DMS153 treated with DMSO at 0.1 percent for 48 hours (cell line): Measurements from ENCODE around the gene BEND7.
"Not testable (repeated sequence)": the region's sequence is repeated elsewhere in the genome, so short reads cannot be mapped to it uniquely, and the experiment has no call there.

Experiments used
- DNase-seq: peaks from one replicate; lab custom pipeline; 2025; ENCODE audit not compliant: unreplicated experiment; lab: John Stamatoyannopoulos, UW

The BEND7 gene

DNA sequence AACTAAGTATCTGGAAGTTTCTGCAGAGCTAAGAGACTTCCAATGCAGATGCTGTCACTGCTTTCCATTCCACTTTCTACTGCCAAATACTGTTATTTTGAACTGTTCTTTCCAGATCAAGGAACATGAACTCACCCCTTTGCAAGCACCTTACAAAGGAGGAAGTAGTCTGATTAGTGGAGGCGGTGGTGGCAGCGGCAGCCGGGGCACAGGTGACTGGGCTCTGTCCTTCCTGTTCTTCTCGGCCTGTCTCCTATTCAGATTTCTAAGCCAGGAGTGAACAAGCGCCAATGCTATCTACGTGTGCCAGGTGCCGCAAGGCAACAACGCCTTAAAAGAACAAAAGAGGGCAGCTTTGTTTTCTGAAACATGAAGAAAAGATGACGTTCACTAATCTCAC, 44.9 kb downstream of the BEND7 start:
- DNase-seq = no peak

DNA sequence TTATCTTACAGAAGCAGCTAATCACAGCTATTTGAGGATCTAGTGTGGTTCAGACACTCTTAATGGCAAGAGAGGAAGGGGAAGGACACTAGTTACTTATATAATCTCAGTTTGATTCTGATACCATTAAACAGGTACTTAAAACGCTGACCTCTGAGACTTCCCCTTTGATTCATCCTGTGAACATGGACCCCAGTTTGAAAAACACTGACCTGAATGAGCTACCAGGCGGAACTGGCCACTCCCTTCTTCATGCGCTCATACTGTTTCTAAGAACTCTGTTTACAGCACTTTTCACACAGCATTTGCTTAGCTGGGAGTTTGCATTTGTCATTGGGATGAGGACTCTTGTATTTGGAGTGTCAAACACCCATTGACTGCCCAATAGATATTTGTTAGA, 45.7 kb downstream of the BEND7 start:
- no peak for DNase-seq

DNA sequence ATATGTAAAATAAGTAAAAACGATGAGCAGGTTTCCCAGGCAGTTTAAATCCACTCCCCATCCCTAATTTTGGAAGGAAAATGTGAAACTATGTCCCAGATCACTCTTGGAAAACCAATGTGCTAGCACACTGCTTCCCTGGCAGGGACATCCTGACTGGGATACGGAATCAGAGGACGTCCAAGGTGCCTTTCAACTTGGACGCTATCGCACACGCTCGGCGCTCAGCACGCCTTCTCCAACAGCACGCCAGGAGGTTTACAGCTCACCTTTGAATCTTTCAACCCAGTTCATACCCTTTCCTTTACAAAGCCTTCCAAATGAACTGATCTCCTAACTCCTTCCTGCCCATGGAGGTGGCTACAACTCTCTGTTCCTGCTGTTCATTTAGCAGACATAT, 47.1 kb downstream of the BEND7 start:
- DNase-seq = no peak

DNA sequence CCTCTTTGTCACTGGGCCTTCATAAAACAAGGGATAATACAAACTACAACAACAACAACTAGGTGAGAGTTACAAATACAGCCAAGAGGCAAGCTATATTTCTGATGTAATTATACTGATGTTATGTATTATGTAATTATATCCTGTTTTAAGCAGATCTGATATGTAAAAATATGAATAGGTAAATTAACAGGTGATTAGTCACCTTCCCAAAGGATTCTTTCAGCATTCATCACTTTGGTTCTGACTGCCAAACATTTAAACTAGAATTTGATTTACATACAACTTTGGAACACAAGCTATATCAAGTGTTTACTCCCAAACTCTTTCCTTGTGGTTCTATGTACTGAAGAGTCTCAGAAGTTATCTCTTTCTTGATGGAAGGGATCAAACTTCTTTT, 53.7 kb downstream of the BEND7 start:
- no peak for DNase-seq

DNA sequence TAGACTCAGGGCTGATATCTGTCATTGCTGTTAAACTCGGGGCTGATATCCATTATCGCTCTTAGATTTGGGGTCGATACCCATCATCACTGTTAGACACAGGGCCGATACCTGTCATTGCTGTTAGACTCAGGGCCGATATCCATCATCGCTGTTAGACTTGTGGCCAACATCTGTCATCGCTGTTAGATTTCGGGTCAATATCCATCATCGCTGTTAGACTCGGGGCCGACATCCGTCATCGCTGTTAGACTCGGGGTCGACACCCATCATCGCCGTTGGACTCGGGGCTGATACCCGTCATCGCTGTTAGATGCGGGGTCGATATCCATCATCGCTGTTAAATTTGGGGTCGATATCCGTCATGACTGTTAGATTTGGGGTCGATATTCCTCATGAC, 54.8 kb downstream of the BEND7 start:
- DNase-seq = no peak

DNA sequence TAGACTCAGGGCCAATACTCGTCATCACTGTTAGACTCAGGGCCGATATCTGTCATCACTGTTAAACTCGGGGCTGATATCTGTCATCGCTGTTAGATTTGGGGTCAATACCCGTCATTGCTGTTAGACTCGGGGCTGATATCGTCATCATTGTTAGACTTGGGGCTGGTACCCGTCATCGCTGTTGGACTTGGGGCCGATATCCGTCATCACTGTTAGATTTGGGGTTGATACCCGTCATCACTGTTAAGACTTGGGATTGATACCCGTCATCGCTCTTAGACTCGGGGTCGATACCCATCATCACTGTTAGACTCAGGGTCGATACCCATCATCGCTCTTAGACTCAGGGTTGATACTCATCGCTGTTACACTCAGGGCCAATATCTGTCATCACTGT, 56.5 kb downstream of the BEND7 start:
- DNase-seq = no peak

DNA sequence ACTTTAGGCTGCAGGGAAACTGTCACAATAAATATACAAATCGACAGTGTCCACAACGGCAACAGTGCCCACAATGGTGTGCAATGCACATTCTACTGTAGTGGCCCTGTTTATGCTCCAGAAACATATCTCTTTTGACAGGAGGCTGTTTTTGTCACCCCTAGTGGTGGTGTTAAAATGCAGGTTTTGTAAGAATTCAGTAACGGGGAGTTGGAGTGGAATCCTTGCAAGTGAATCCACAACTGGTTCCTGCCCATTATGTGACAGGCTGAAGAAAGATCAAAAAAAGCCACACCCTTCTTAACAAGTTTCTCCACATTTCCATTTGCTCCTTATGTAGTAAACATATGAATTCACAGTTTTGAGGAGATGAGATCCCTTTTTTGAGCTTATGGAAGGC, 58.5 kb downstream of the BEND7 start:
- DNase-seq = no peak

DNA sequence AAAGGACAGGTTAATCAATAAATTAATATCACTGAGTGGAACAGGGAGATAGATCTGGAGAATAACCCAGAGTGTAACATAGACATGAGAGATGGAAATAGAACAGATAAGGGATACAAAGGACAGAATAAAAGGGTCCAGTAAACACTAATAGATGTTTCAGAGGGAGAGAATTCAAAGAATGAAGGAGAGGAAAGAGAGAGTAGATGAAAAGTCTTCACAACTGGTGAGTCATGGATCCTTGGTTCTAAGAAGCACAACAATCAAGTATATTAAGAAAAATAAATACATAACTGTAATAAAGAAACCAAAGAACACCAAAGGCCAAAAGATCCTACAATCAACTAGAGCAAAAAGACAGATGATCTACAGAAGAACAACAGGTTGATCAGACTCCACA, 66.3 kb downstream of the BEND7 start:
- no peak for DNase-seq

DNA sequence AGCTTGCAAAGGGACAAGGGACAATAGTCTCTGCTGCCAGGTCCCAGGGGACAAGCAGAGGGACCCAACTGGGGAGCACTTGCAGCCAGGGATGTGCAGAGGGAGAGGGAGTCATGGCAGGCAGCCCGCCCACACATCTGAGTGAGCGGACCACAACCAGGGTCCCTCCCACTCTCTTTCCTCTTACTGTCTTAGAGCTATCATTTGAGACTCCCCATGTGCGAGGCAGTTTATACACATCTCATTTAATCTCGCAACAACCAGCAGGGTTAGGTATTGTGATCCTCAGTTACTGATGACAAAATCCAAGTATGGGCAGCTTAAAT, 70.2 kb downstream of the BEND7 start:
- no peak for DNase-seq

DNA sequence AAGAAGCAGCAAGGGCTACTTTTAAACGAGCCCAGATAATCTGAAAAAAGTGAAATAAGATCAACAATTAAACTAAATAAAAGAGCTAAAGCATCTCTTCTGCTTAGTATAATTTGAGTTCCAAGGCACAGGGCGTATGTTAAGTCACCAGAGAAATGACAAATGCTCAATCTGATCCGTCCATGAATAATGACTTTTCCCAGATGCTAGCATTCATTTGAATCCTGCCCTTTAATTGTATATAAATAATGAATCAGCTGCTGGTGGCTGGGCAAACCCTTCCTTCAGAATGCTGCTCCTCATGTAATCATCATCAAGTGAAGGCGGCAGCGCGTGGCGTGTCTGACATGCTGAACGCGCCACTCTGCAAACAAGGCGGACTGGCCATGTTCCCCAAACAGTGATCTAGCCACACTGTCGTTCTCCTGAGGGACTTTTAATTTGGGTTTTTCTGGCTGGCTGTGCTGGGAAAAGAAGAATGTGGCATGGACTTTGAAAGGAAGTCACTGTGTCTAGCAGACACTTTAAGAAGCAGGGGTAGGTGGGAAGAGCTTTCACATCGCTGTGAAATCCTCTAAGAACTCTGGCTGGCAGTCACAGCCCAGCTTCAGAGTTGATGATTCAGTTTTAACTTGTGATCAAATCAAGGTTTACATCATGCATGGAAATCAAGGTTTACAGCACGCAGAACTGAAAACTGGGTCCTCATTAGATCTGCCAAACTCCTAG, 70.7 kb downstream of the BEND7 start:
- no peak for DNase-seq

DNA sequence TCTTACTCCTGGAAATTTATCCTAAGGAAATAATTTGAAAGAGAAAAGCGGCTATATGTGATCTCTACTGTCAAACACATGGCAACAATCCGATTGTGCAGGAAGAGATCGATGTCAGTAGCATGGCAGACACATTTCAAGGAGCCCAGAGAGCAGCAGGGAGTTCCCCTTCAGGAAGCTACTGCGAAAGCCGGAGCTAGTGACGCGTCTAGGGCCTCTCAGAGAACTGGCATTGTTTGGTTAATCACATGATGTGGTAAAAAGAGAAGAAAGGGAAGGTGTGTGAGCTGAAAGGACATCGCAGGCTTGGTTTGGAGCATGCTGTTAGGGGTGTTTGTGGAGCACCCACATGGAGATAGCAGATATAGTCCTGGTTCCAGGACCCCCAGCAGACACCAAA, 74.9 kb downstream of the BEND7 start:
- DNase-seq = no peak

DNA sequence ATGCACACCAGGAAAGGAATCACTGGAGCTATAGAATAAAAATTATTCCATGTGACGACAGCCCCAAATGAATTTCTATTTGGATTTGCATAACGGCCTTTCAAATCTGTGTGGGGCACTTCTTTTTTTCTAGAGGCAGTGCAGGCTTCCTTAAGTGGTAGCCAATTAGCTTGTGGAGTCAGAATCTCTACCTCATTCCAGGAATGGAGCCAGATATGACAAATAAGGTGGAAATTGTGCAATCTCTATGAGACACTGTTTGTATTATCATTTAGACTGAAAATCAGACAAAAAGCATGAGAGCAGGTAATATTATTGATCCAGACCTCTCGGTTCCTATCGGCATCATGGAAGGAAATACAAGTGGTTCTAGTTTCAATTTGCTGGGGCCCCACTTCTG, 78.7 kb downstream of the BEND7 start:
- DNase-seq = no peak

DNA sequence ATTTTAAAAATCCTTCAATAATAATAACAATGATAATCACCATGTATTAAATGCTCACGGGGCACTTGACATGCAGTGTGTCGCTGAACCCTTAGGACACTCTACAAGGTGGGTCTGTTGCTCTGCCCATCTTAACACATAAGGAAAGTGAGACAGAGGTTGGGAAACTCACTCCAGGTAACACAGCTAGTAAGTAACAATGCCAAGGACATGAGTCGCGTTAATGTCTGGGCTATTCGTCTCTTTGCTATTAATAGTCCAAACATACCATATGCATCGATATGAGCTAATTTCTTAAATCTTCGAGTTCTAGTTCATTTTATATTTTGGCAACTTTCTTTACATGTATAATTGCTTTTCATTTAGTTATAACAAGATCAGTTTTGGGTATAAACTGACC, 79.5 kb downstream of the BEND7 start:
- no peak for DNase-seq

DNA sequence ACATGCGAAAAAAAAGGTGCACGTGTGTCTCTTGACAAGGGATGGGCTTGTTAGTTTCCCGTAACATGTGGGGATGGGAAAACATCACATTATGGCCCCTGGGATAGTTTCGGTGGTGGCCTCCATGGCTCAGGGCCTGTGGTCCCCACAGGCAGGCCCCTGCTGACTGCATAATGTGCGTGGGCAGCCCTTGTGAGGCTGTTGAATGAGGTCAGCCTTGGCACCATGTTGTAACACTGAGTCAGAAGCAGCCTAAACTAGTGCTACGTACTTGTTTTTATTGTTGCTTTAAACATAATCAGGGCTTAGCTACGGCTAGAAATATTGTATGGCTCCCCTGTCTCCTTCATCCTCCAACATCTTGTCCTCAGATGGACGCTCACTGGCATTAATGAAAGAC, 80.6 kb downstream of the BEND7 start:
- DNase-seq = no peak

DNA sequence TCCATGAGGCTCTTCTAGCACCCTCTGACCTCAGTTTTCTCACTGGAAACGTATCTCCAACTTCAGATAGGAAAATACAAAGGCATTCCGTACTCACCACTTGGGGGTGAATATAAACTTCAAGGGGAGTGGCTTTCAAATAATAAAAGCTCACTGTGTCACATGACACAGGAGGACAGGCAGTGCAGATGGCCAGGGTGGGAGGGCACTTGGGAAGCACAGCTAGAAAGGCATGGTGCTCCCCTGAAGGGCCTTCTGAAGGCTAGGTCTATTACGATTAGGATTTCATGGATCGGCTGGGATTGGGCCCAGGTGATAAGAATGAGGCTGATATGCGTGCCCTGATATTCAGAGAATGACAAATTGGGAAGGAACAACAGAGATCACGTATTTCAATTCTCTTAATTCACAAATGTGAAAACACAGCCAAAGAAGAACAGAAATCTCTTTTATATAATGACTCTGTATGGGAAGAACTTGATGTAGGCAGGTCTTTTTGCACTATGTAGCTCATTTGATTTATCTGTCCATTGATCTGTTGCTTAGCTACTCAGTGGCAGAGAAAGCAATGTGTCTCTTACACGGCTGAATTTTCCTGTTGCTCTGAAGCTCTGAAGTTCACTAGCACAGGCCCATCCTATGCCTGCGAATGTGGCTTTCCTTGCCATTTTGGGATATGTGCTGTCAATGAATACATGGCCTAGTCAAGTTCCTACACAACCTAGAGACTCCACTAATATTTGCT, 83.0 kb downstream of the BEND7 start:
- no peak for DNase-seq

DNA sequence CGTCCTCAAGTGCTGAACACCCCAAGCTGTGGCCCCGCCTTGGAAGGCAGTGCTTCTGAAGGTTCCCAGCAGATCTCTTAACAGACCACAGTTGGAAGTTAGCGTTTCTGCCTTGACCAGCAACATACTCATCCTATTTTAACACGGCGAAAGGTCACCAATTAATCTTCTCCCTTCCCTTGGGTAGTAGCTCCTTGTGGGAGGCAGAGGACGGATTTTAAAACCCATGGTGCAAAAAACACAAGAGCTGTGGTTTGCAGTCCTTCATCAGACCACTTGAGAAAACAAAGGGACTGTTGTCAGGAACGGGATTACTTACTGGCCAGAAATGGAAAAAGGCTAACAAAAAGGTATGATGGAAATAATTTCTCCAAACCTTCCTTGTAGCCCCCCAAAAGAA, 87.3 kb downstream of the BEND7 start:
- no peak for DNase-seq

DNA sequence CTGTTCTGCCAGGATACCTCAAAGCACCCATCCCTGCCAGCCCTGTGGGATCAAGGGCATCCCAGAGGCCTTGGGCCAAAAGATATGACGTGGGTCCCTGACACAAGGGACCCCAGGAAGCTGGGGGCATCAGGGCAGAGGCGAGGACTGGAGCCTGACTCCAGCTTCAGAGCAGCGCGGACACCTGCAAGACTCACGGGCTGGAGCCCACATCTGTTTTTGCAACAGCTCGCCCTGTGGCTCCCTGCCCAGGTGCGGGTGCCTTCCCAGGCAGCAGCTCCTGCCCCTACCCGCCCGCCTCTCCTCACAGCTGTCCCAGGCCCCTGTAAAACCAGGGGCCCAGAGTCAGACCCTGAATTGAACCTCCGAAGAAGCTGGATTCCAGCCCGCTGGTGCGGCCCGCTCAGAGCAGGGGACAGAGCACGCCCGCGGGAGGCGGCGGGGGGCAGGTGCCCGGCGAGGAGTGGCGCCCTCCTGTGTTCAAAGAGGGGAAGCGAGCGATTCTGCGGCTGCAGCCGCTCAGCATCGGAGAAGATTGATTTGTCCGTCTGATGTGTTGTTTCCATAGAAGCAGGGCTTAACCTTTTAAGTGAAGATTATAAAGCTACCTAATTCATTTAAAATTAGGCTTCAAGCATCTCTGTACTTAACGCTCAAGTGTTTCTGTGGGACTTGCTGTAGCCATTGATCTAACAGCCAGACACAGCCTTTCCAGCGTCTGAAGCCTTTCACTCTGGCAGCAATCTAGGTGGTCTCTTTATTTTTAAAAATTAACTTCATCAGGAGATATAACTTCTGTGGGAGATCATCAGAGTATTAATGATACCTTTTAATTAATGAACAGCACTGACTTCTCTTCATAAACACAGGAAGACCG, 88.4 kb downstream of the BEND7 start:
- peak; percentile 3 for DNase-seq

DNA sequence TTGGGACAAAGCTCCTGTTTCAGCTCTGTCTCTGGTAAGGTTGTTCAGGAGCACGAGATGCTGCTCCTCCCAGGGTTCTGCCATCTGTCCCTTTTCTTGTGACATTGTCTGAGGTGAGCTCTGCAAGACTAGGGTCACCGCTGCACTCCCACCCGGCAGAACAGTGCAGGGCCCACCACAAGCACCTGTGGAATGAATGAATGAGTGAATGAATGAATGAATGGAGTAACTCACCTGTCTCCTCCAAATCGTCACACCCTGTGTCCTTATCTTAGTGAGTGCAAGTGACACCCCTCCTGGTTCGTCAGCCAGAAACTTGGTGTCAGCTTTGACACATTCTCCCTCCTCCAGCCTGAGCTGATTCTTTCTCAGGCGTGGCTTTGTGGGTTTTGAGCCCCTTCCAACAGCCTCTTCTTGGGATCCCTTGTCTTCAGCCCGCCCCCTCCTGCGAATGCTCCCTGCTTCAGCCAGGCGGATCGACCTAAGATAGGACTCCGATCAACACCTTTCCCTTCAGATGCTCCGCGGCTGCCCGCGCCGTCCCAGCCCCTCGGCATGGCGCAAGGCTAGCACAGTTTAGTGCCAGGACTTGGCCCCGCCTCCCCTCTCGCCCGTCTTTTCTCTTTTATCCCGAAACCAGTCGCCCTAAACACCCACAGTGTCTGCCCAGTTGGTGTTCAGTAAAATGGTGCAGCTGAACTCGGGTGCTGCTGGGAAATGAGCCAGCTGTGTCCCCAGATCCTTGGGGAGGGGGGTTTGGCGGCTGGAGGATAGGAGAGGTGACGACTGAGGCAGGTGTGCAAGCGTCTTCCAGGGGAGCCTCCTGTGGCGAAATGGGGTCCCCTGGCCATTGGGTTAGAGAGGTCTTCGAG, 89.3 kb downstream of the BEND7 start:
- no peak for DNase-seq

DNA sequence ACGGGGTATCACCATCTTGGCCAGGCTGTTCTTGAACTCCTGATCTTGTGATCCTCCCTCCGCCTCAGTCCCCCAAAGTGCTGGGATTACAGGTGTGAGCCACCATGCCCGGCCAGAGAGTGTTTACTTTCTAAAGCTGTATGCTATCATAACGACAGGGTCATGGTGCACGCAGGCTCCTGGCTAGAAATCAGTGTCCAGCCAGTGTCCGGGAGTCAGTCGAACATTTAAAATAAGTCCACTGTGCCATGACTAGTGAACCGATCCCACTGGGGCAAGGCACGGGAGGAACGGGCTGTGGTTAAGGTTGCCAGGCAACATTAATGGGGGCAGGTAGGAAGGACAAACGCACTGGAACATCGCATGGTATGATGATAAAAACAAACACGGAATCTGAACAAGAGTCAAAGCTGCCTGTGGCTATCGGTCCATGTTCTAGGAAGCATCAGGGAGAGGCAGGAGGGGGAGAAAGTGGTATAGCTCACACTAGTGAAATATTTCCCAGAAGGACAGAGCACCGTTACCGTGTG, 91.7 kb downstream of the BEND7 start:
- DNase-seq = no peak

DNA sequence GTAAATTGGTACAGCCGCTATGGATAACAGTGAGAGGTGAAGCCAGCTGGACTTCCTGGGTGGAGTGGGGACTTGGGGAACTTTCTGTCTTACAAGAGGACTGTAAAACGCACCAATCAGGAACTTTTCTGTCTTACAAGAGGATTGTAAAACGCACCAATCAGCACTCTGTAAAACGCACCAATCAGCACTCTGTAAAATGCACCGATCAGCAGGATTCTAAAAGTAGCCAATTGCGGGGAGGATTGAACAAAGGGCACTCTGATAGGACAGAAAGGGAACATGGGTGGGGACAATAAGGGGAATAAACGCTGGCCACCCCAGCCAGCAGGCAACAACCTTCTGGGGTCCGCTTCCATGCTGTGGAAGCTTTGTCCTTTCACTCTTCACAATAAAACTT, 100.9 kb downstream of the BEND7 start:
- not testable (repeated sequence) for DNase-seq

DNA sequence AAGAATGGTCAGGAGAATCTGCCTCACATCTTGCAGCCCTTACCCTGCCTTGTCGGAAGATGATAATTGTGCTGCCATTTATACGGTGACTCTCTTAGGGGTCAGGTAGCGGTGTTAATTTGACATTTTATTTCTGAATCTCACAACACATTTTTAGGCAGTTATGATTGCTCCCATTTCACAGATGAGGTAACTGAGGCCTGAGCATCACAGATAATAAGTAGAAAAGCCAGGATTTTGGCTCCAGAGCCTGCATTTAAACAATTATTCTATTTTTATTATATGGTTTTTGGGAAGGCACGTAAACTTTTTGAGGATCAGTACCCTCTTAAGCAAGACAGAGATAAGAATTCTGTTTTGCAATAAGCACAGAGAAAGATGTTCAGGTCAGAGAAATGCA, 103.4 kb downstream of the BEND7 start:
- DNase-seq = no peak
